Ascending aorta (tissue), 2 donors: Measurements from ENCODE around the gene GPR63. TPM values are rescaled to one million over a fixed set of nuclear protein-coding genes. Genes with fewer than 3 reads are reported as not detected.

Experiments used
- DNase-seq, 2 donors: peaks; one replicate each; pipeline ENCODE4 v3.0.0-alpha.2; 2019; ENCODE audit warnings: low spot score in 2 of 2
- H3K27ac ChIP-seq, 2 donors: fragments of 200-600 bp; sonication (generic); one replicate each; pipeline ENCODE4 v1.5.1; 2016 to 2017; ENCODE audit warnings: mild to moderate bottlenecking in 1 of 2
- H3K27me3 ChIP-seq: fragments of 200-600 bp; sonication (generic); one replicate; pipeline ENCODE4 v1.5.1; 2017
- H3K36me3 ChIP-seq, 2 donors: fragments of 200-600 bp; sonication (generic); one replicate each; pipeline ENCODE4 v1.5.1; 2016
- H3K4me1 ChIP-seq, 2 donors: fragments of 200-600 bp; sonication (generic); one replicate each; pipeline ENCODE4 v1.5.1; 2016 to 2017; ENCODE audit warnings: mild to moderate bottlenecking in 1 of 2
- H3K4me3 ChIP-seq, 2 donors: fragments of 200-600 bp; sonication (generic); one replicate each; pipeline ENCODE4 v1.5.1; 2016 to 2017; ENCODE audit warnings: mild to moderate bottlenecking in 1 of 2
- H3K9me3 ChIP-seq, 2 donors: fragments of 200-600 bp; sonication (generic); one replicate each; pipeline ENCODE4 v1.5.1; 2016
- CTCF ChIP-seq, 3 experiments: fragments of 200-600 bp in 2 of 3; fragments of 450-650 bp in 1 of 3; sonication (generic) in 2 of 3; IDR thresholded peaks; one replicate each; pipeline ENCODE4 v1.5.1; 2016 to 2019; ENCODE audit warnings: antibody characterized with exemption in 3 of 3, mild to moderate bottlenecking in 1 of 3, moderate library complexity in 1 of 3
- intact Hi-C: fragments of 100-400 bp; cut with DNase I; formaldehyde crosslinking; loops from one replicate; pipeline ENCODE4 v1.15.1; 2023
- total RNA-seq: library from RNA; depleted of rRNA; stranded (reverse); fragments of >200 nt; gene quantifications from one replicate; pipeline ENCODE4 v1.1.0, GENCODE V29; 2016

The GPR63 gene
- total RNA-seq, 1 donor from 2014 or later, result 0.85 TPM

GRCh38 chr6:96853083-96853482, 15.8 kb upstream of the GPR63 start:
- Histone ChIP-seq H3K36me3 (no peaks in the 10 kb centered on the region), H3K9me3 (no peaks in the 10 kb centered on the region), H3K4me1 (no peaks in the 10 kb centered on the region), H3K4me3 (no peak overlapping the region), H3K27me3 (no peaks in the 10 kb centered on the region), H3K27ac (no peak overlapping the region)
- DNase-seq, result no peak
- intact Hi-C loops, result no loop called here
- no peak for TF ChIP-seq CTCF (IDR thresholded peaks at IDR 0.05)

GRCh38 chr6:96852605-96853004, 15.3 kb upstream of the GPR63 start:
- Histone ChIP-seq H3K4me3 (no peak overlapping the region), H3K9me3 (no peaks in the 10 kb centered on the region), H3K4me1 (no peaks in the 10 kb centered on the region), H3K36me3 (no peaks in the 10 kb centered on the region), H3K27me3 (no peaks in the 10 kb centered on the region), H3K27ac (no peak overlapping the region)
- no peak for DNase-seq
- TF ChIP-seq CTCF (IDR thresholded peaks at IDR 0.05), result no peak
- intact Hi-C loops, result no loop called here

GRCh38 chr6:96851858-96852257, 14.6 kb upstream of the GPR63 start:
- DNase-seq, result no peak
- Histone ChIP-seq H3K27me3 (no peaks in the 10 kb centered on the region), H3K9me3 (no peaks in the 10 kb centered on the region), H3K27ac (no peak overlapping the region), H3K4me1 (no peaks in the 10 kb centered on the region), H3K4me3 (no peak overlapping the region), H3K36me3 (no peaks in the 10 kb centered on the region)
- intact Hi-C loops, result no loop called here
- TF ChIP-seq CTCF (IDR thresholded peaks at IDR 0.05), result no peak

GRCh38 chr6:96849615-96850014, 12.3 kb upstream of the GPR63 start:
- intact Hi-C loops, result no loop called here

GRCh38 chr6:96844530-96844929, 7.3 kb upstream of the GPR63 start:
- intact Hi-C loops, result no loop called here
- Histone ChIP-seq H3K9me3 (peaks cover 0 to 4% of the 10 kb centered on the region in 2 donors), H3K4me1 (no peaks in the 10 kb centered on the region), H3K27ac (no peak overlapping the region), H3K27me3 (no peaks in the 10 kb centered on the region), H3K4me3 (no peak overlapping the region), H3K36me3 (no peaks in the 10 kb centered on the region)
- DNase-seq, result no peak
- TF ChIP-seq CTCF (IDR thresholded peaks at IDR 0.05), result no peak

More at GRCh38 chr6:96849615-96850014, 12.3 kb upstream of the GPR63 start:
- Histone ChIP-seq H3K4me3 (no peak overlapping the region), H3K9me3 (peaks cover 0 to 4% of the 10 kb centered on the region in 2 donors), H3K36me3 (no peaks in the 10 kb centered on the region), H3K27ac (no peak overlapping the region), H3K4me1 (no peaks in the 10 kb centered on the region), H3K27me3 (no peaks in the 10 kb centered on the region)
- no peak for DNase-seq
- no peak for TF ChIP-seq CTCF (IDR thresholded peaks at IDR 0.05)

GRCh38 chr6:96841345-96841744, 4.1 kb upstream of the GPR63 start:
- no peak for TF ChIP-seq CTCF (IDR thresholded peaks at IDR 0.05)
- peaks cover 0 to 4% of the 10 kb centered on the region in 2 donors for H3K9me3 ChIP-seq
- no peak for DNase-seq
- H3K36me3 ChIP-seq, result no peaks in the 10 kb centered on the region
- H3K27me3 ChIP-seq, result no peaks in the 10 kb centered on the region
- intact Hi-C loops, result no loop called here
- peaks cover 0 to 4% of the 10 kb centered on the region in 2 donors for H3K4me1 ChIP-seq
- no peak overlapping the region for H3K27ac ChIP-seq
- H3K4me3 ChIP-seq, result no peak overlapping the region
